HepG2 (cell line): ENCODE measurements around the gene RAB17. TPM values are rescaled to one million over a fixed set of nuclear protein-coding genes. Genes with fewer than 3 reads are reported as not detected.

ENCODE experiments used
- CBX2 ChIP-seq, 2 experiments: fragments of 200-600 bp in 1 of 2; sonication (generic); formaldehyde crosslinking in 1 of 2; IDR thresholded peaks; 2 replicates each; pipeline versions ENCODE4 v1.7.0 to v1.8.1; 2018 to 2022; ENCODE audit warnings: low read depth in 2 of 2, low read length in 1 of 2, mild to moderate bottlenecking in 1 of 2, missing genetic modification reagents in 1 of 2
- SUZ12 ChIP-seq: fragments of 150-350 bp; IDR thresholded peaks from 2 replicates; pipeline ENCODE4 v1.6.1; 2014; ENCODE audit warnings: low read depth, low read length
- TCF7L2 ChIP-seq: IDR thresholded peaks from 2 replicates; pipeline ENCODE4 v1.6.1; 2011; ENCODE audit warnings: mild to moderate bottlenecking, low read depth, low read length, moderate library complexity
- ZKSCAN8 ChIP-seq: IDR thresholded peaks from 2 replicates; pipeline ENCODE4 v1.6.1; 2016; ENCODE audit warnings: borderline replicate concordance, missing genetic modification reagents, missing compliant biosample characterization
- ZNF274 ChIP-seq: sonication (generic); formaldehyde crosslinking; IDR thresholded peaks from 2 replicates; pipeline ENCODE4 v1.5.1; 2020; ENCODE audit warnings: mild to moderate bottlenecking, missing genetic modification reagents
- ZNF317 ChIP-seq: sonication (generic); formaldehyde crosslinking; IDR thresholded peaks from 2 replicates; pipeline ENCODE4 v1.5.0; 2020; ENCODE audit warnings: mild to moderate bottlenecking, missing genetic modification reagents
- ZNF33A ChIP-seq: sonication (generic); formaldehyde crosslinking; IDR thresholded peaks from 2 replicates; pipeline ENCODE4 v1.5.1; 2020; ENCODE audit warnings: missing genetic modification reagents, mild to moderate bottlenecking, moderate library complexity, borderline replicate concordance
- ZNF605 ChIP-seq: sonication (generic); formaldehyde crosslinking; IDR thresholded peaks from 2 replicates; pipeline ENCODE4 v1.8.0; 2022; ENCODE audit warnings: mild to moderate bottlenecking, missing genetic modification reagents
- ZNF713 ChIP-seq: sonication (generic); formaldehyde crosslinking; IDR thresholded peaks from 2 replicates; pipeline ENCODE4 v1.4.0; 2020; ENCODE audit warnings: mild to moderate bottlenecking, missing genetic modification reagents
- ZNF782 ChIP-seq: sonication (generic); formaldehyde crosslinking; IDR thresholded peaks from 2 replicates; pipeline ENCODE4 v1.4.0; 2020; ENCODE audit warnings: missing genetic modification reagents, mild to moderate bottlenecking, borderline replicate concordance
- polyA plus RNA-seq, 8 experiments: library from polyadenylated mRNA; depleted of rRNA in 3 of 8; stranded (reverse) in 7 of 8; unstranded in 1 of 8; fragments of >200 nt; fragmentation: Illumina TruSeq in 4 of 8; extraction: Trizol in 4 of 8; gene quantifications; 2 replicates each; pipeline versions ENCODE4 v1.2.1 to v1.2.3, GENCODE V29; 2011 to 2016; ENCODE audit warnings: low read depth in 4 of 8, missing spikeins in 1 of 8, mixed read lengths in 1 of 8; ENCODE audit not compliant: insufficient read depth in 1 of 8
- total RNA-seq, 5 experiments: library from RNA; depleted of rRNA; stranded (reverse); fragments of >200 nt; fragmentation: Illumina TruSeq; extraction: Trizol; gene quantifications; 2 replicates each; pipeline ENCODE4 v1.2.3, GENCODE V29; 2016; ENCODE audit warnings: low read depth in 1 of 5
- TF ChIP-seq, protein P1 (sequence below): sonication (generic); formaldehyde crosslinking; IDR thresholded peaks from 2 replicates; pipeline ENCODE4 v1.9.0; 2021; ENCODE audit warnings: mild to moderate bottlenecking, missing genetic modification reagents
- TF ChIP-seq, protein P2 (sequence below): sonication (generic); formaldehyde crosslinking; IDR thresholded peaks from 2 replicates; pipeline ENCODE4 v1.4.0; 2020; ENCODE audit warnings: missing genetic modification reagents
- TF ChIP-seq, protein P3 (sequence below): sonication (generic); formaldehyde crosslinking; IDR thresholded peaks from 2 replicates; pipeline ENCODE4 v1.9.0; 2021; ENCODE audit warnings: missing genetic modification reagents, borderline replicate concordance
- TF ChIP-seq, protein P4 (sequence below): sonication (generic); formaldehyde crosslinking; IDR thresholded peaks from 2 replicates; pipeline ENCODE4 v1.4.0; 2020; ENCODE audit warnings: missing genetic modification reagents
- TF ChIP-seq, protein P5 (sequence below): sonication (generic); formaldehyde crosslinking; IDR thresholded peaks from 2 replicates; pipeline ENCODE4 v1.4.0; 2020; ENCODE audit warnings: missing genetic modification reagents, borderline replicate concordance

The RAB17 gene
- total and polyA plus RNA-seq, 2 of the 13 experiments (the other 11 are each of a cell fraction or from before 2014, with no cell fraction given), result 68.0 to 124 TPM

- TF ChIP-seq, protein P1, sequence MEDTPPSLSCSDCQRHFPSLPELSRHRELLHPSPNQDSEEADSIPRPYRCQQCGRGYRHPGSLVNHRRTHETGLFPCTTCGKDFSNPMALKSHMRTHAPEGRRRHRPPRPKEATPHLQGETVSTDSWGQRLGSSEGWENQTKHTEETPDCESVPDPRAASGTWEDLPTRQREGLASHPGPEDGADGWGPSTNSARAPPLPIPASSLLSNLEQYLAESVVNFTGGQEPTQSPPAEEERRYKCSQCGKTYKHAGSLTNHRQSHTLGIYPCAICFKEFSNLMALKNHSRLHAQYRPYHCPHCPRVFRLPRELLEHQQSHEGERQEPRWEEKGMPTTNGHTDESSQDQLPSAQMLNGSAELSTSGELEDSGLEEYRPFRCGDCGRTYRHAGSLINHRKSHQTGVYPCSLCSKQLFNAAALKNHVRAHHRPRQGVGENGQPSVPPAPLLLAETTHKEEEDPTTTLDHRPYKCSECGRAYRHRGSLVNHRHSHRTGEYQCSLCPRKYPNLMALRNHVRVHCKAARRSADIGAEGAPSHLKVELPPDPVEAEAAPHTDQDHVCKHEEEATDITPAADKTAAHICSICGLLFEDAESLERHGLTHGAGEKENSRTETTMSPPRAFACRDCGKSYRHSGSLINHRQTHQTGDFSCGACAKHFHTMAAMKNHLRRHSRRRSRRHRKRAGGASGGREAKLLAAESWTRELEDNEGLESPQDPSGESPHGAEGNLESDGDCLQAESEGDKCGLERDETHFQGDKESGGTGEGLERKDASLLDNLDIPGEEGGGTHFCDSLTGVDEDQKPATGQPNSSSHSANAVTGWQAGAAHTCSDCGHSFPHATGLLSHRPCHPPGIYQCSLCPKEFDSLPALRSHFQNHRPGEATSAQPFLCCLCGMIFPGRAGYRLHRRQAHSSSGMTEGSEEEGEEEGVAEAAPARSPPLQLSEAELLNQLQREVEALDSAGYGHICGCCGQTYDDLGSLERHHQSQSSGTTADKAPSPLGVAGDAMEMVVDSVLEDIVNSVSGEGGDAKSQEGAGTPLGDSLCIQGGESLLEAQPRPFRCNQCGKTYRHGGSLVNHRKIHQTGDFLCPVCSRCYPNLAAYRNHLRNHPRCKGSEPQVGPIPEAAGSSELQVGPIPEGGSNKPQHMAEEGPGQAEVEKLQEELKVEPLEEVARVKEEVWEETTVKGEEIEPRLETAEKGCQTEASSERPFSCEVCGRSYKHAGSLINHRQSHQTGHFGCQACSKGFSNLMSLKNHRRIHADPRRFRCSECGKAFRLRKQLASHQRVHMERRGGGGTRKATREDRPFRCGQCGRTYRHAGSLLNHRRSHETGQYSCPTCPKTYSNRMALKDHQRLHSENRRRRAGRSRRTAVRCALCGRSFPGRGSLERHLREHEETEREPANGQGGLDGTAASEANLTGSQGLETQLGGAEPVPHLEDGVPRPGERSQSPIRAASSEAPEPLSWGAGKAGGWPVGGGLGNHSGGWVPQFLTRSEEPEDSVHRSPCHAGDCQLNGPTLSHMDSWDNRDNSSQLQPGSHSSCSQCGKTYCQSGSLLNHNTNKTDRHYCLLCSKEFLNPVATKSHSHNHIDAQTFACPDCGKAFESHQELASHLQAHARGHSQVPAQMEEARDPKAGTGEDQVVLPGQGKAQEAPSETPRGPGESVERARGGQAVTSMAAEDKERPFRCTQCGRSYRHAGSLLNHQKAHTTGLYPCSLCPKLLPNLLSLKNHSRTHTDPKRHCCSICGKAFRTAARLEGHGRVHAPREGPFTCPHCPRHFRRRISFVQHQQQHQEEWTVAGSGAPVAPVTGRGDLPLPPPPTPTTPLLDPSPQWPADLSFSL (CRISPR knock-in tag), result no peak
- TF ChIP-seq ZNF713 (CRISPR knock-in tag) (no peak), ZNF782 (CRISPR knock-in tag) (no peak; the same call in 1 of the 2 replicates), CBX2 (IDR thresholded peaks at IDR 0.05; ENCODE audit: low read depth, low read length) (no peak), CBX2 (CRISPR knock-in tag; IDR thresholded peaks at IDR 0.05; ENCODE audit: low read depth) (no peak), TCF7L2 (no peak), ZNF274 (no peak), ZNF317 (no peak), ZNF605 (CRISPR knock-in tag) (no peak), ZKSCAN8 (no peak), SUZ12 (no peak), ZNF33A (CRISPR knock-in tag) (no peak)
- TF ChIP-seq, protein P2, sequence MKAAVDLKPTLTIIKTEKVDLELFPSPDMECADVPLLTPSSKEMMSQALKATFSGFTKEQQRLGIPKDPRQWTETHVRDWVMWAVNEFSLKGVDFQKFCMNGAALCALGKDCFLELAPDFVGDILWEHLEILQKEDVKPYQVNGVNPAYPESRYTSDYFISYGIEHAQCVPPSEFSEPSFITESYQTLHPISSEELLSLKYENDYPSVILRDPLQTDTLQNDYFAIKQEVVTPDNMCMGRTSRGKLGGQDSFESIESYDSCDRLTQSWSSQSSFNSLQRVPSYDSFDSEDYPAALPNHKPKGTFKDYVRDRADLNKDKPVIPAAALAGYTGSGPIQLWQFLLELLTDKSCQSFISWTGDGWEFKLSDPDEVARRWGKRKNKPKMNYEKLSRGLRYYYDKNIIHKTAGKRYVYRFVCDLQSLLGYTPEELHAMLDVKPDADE (CRISPR knock-in tag), result no peak
- TF ChIP-seq, protein P3, sequence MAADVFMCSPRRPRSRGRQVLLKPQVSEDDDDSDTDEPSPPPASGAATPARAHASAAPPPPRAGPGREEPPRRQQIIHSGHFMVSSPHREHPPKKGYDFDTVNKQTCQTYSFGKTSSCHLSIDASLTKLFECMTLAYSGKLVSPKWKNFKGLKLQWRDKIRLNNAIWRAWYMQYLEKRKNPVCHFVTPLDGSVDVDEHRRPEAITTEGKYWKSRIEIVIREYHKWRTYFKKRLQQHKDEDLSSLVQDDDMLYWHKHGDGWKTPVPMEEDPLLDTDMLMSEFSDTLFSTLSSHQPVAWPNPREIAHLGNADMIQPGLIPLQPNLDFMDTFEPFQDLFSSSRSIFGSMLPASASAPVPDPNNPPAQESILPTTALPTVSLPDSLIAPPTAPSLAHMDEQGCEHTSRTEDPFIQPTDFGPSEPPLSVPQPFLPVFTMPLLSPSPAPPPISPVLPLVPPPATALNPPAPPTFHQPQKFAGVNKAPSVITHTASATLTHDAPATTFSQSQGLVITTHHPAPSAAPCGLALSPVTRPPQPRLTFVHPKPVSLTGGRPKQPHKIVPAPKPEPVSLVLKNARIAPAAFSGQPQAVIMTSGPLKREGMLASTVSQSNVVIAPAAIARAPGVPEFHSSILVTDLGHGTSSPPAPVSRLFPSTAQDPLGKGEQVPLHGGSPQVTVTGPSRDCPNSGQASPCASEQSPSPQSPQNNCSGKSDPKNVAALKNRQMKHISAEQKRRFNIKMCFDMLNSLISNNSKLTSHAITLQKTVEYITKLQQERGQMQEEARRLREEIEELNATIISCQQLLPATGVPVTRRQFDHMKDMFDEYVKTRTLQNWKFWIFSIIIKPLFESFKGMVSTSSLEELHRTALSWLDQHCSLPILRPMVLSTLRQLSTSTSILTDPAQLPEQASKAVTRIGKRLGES (CRISPR knock-in tag), result no peak
- TF ChIP-seq, protein P4, sequence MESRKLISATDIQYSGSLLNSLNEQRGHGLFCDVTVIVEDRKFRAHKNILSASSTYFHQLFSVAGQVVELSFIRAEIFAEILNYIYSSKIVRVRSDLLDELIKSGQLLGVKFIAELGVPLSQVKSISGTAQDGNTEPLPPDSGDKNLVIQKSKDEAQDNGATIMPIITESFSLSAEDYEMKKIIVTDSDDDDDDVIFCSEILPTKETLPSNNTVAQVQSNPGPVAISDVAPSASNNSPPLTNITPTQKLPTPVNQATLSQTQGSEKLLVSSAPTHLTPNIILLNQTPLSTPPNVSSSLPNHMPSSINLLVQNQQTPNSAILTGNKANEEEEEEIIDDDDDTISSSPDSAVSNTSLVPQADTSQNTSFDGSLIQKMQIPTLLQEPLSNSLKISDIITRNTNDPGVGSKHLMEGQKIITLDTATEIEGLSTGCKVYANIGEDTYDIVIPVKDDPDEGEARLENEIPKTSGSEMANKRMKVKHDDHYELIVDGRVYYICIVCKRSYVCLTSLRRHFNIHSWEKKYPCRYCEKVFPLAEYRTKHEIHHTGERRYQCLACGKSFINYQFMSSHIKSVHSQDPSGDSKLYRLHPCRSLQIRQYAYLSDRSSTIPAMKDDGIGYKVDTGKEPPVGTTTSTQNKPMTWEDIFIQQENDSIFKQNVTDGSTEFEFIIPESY (CRISPR knock-in tag), result no peak
- TF ChIP-seq, protein P5, sequence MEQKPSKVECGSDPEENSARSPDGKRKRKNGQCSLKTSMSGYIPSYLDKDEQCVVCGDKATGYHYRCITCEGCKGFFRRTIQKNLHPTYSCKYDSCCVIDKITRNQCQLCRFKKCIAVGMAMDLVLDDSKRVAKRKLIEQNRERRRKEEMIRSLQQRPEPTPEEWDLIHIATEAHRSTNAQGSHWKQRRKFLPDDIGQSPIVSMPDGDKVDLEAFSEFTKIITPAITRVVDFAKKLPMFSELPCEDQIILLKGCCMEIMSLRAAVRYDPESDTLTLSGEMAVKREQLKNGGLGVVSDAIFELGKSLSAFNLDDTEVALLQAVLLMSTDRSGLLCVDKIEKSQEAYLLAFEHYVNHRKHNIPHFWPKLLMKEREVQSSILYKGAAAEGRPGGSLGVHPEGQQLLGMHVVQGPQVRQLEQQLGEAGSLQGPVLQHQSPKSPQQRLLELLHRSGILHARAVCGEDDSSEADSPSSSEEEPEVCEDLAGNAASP, result no peak
Observed at GRCh38 chr2:237551071-237551574, 39.4 kb downstream of the RAB17 start (continued).
